22Rv1 (cell line): ENCODE data around the gene ZMYM2.
A peak's percentile ranks its signal among the peaks of the same experiment; 100 is the strongest.

ENCODE experiments used
- CTCF ChIP-seq: fragments of 450-650 bp; IDR thresholded peaks from 2 replicates; pipeline ENCODE4 v1.5.1; 2017; ENCODE audit warnings: mild to moderate bottlenecking
- ZFX ChIP-seq: fragments of 450-650 bp; IDR thresholded peaks from 2 replicates; pipeline ENCODE4 v1.6.1; 2017; ENCODE audit warnings: antibody characterized with exemption, borderline replicate concordance

- TF ChIP-seq CTCF, result peak; percentile 96
- no peak for TF ChIP-seq ZFX
Measured at GRCh38 chr13:20136781-20137703, 178.5 kb downstream of the ZMYM2 start.
